Fibroblast of pulmonary artery (primary cell): ENCODE measurements around the gene SLC25A21.

Experiments used
- DNase-seq: peaks from one replicate; pipeline ENCODE4 v3.0.0-alpha.2; 2010; ENCODE audit warnings: low read depth
- H3K4me3 ChIP-seq: replicated peaks from 2 replicates; pipeline ENCODE4 v1.5.1; 2011; ENCODE audit warnings: low read depth, mild to moderate bottlenecking, control low read depth, low read length, moderate library complexity
- TF ChIP-seq, protein P1 (sequence below): IDR thresholded peaks from 2 replicates; pipeline ENCODE4 v1.5.1; 2011; ENCODE audit warnings: mild to moderate bottlenecking, control low read depth, low read length, inconsistent platforms; ENCODE audit errors: missing control alignments

SLC25A21 gene

DNA sequence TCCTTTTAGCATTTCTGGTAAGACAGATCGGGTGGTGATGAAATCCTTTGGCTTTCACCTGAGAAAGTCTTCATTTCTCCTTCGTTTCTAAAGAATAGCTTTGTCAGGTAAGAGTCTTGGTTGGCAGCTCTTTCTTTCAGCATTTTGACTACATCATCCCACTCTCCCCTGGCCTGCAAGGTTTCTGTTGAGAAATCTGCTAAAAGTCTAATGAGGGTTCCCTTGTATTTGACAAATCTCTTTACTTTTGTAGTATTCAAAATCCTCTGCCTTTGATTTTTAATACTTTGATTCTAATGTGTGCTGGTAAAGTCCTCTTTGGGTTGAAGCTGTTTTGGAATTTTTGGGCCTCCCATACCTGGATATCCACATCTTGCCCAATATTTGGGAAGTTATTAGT, 390.5 kb downstream of the SLC25A21 start:
- DNase-seq, result no peak
- no peak overlapping the region for H3K4me3 ChIP-seq
- TF ChIP-seq, protein P1, sequence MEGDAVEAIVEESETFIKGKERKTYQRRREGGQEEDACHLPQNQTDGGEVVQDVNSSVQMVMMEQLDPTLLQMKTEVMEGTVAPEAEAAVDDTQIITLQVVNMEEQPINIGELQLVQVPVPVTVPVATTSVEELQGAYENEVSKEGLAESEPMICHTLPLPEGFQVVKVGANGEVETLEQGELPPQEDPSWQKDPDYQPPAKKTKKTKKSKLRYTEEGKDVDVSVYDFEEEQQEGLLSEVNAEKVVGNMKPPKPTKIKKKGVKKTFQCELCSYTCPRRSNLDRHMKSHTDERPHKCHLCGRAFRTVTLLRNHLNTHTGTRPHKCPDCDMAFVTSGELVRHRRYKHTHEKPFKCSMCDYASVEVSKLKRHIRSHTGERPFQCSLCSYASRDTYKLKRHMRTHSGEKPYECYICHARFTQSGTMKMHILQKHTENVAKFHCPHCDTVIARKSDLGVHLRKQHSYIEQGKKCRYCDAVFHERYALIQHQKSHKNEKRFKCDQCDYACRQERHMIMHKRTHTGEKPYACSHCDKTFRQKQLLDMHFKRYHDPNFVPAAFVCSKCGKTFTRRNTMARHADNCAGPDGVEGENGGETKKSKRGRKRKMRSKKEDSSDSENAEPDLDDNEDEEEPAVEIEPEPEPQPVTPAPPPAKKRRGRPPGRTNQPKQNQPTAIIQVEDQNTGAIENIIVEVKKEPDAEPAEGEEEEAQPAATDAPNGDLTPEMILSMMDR, result no peak

DNA sequence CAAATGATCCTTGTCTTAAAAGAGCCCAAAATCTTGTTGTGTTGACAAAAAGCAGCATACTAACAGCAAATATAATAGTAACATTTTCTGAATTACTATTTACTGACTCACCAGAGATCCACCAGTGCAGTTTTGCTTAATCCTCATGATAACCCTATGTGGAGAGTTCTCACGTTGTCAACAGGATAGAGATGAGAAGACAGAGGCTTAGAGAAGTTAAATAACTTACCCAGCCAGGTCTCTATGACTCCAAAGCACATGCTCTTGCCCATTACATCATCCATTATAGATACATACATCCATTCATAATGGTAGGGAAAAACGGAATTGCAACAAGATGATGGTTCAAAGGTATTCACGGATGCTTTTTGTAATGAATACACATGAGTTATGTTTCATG, 398.8 kb downstream of the SLC25A21 start:
- no peak overlapping the region for H3K4me3 ChIP-seq
- DNase-seq, result peak; percentile 3
- TF ChIP-seq, protein P1, result no peak

DNA sequence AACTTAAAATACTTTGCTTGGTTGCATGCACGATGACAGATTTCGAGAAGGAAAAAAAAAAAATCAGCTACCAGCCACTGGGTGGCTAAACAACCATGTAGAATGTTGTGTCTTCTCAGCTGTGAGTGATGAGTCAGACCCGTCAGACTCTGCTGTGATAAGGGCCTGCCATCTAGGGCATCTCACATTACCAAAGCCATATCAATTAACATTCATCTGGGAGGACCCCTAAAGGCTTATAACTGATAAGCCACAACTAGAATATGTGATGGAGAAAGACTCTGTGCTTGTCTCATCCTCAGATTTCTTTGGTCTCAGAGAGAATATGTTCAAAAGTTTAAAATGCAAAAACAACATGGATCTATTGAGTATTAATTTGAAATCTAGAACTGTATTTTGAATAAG, 399.3 kb downstream of the SLC25A21 start:
- no peak overlapping the region for H3K4me3 ChIP-seq
- peak; percentile 5 for DNase-seq
- TF ChIP-seq, protein P1, result no peak

DNA sequence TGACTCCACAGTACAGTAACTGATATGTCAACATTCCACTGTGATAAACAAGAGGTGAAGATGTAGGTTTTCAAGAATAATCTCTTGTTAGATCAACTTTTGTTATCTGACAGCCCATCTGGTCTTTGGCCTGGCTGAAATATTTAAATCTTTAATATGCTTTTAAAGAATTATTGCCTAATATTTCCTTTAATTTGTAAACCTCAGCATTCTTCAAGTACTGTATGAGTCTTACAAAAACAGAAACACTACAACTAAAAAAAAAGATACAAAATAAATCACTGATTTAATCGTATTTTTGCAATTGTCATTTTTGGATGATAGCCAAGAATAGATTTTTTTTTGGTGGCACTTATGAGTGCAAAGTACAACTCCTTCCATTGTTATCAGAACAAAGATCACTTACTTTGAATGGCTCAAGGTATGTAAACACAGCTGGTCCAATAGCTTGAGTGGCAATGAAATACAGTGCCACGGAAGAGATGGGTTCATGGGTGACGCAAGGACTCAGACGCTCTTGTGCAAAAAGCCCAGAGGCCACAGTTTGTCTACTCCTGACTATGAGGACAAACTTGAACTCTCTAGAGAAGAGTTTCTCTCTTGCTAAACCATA, 401.3 kb downstream of the SLC25A21 start:
- H3K4me3 ChIP-seq, result no peak overlapping the region
- TF ChIP-seq, protein P1, result no peak
- no peak for DNase-seq

DNA sequence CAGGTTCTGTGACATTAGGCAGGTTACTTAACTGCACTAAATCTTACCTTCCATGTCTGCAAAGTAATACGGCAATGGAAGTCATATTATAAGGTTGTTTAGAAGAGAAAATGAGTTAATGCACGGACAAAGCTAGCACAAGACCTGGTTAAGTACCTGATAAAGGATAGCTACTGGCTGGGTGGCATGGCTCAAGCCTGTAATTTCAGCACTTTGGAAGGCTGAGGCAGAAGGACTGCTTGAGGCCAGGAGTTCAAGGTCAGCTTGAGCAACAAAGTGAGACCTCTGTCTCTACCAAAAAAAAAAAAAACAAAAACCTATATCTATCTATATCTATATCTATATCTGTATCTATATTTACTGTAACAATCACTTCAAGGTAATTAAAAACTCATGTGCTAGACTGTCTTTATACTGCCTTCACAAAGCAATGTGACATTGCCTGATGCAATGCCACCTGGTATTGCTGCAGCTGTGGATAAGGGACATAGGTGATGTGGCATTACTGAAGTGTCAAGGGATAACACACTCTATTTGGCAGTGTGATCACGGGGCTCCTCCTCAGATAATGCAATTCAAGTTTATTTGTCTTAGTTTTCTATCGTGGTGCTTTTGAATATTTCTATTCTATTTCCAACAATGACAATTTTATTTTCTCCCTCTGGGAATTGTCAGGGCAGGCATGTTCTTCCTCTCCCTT, 403.6 kb downstream of the SLC25A21 start:
- DNase-seq, result no peak
- H3K4me3 ChIP-seq, result no peak overlapping the region
- TF ChIP-seq, protein P1, result no peak

DNA sequence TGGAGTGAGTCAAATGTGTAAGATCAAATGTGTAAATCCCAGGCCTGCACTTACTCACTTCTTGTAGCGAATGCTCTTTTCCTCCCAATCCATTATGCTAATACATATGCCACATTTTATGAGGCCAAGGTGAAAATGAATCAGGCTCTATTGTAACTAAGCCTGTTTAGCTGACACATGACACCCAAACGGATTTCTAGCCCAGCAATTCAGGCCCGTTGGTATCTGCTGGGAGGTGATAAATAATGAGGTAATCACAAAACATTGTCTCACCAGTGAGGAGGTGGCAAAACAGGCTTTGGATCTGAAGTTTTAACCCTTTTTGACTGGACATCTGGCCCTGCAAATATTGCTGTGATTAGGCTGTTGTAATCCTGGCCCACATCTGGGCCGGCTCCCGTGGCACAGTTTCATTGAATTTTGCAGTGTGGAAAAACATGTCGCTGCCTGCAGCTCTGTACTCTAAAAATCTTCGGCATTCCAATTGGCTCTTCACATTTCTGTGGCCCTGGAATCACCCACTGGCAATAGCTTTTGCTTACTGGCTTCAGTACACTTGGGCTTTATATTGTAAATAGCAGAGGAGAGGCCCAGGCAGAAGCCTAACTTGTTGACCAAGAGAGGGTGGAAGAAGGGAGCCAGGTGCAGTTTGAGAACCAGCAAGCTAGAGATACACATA, 404.7 kb downstream of the SLC25A21 start:
- TF ChIP-seq, protein P1, result no peak
- no peak for DNase-seq
- H3K4me3 ChIP-seq, result no peak overlapping the region
